ENCODE measurements around the gene COL20A1.

DNA sequence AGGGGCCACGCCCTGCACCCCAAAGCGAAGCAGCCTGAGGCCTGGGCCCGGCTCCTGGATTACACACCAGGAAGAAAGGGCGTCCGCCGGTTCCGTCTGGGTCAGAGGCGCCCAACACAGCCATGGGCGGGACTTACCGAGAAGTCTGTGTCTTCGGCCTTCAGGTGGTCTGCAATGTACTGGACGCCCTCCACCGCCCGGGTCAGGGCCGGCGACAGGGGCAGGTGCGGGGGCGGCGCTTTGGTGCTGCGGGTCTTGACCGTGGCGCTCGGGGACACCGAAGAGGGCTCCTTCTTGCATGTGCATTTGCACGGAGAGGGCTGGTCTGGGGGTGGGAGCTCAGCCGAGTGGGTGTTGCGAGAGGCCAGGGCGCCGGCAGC lies 56.5 kb downstream of the COL20A1 start:
- TF ChIP-seq, protein P1, sequence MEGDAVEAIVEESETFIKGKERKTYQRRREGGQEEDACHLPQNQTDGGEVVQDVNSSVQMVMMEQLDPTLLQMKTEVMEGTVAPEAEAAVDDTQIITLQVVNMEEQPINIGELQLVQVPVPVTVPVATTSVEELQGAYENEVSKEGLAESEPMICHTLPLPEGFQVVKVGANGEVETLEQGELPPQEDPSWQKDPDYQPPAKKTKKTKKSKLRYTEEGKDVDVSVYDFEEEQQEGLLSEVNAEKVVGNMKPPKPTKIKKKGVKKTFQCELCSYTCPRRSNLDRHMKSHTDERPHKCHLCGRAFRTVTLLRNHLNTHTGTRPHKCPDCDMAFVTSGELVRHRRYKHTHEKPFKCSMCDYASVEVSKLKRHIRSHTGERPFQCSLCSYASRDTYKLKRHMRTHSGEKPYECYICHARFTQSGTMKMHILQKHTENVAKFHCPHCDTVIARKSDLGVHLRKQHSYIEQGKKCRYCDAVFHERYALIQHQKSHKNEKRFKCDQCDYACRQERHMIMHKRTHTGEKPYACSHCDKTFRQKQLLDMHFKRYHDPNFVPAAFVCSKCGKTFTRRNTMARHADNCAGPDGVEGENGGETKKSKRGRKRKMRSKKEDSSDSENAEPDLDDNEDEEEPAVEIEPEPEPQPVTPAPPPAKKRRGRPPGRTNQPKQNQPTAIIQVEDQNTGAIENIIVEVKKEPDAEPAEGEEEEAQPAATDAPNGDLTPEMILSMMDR (conservative IDR thresholded peaks at IDR 0.05; ENCODE audit: low read depth, low read length) = no peak
- TF ChIP-seq EZH2 (IDR thresholded peaks at IDR 0.05; ENCODE audit: low read length, unreplicated experiment) = no peak
- TF ChIP-seq EZH2phosphoT487 (IDR thresholded peaks at IDR 0.05; ENCODE audit: borderline replicate concordance, low read length) = no peak
